GM18508 (cell line): ENCODE results near the gene EMSY.
"Not testable (repeated sequence)": the region's sequence is repeated elsewhere in the genome, so short reads cannot be mapped to it uniquely, and the experiment has no call there.

ENCODE experiments used
- ATAC-seq: cut with Tn5 transposase; IDR thresholded peaks from one replicate; pipeline ENCODE4 v1.9.1; 2021; ENCODE audit warnings: moderate number of reproducible peaks; ENCODE audit not compliant: insufficient read depth, unreplicated experiment

Gene EMSY

GRCh38 chr11:76444384-76445120 lies at the start of gene EMSY:
Gene EMSY (plus strand): TSS chr11:76445018. CDS start chr11:76446939, 1,921 bp downstream.
- peak; percentile 79 for ATAC-seq

GRCh38 chr11:76395296-76395695 lies 49.5 kb upstream of the EMSY start:
- ATAC-seq = no peak

- no peak for ATAC-seq
Observed at GRCh38 chr11:76397383-76397782, 47.4 kb upstream of the EMSY start.

- no peak for ATAC-seq
Observed at GRCh38 chr11:76400967-76401366, 43.9 kb upstream of the EMSY start.

- not testable (repeated sequence) for ATAC-seq
Observed at GRCh38 chr11:76401484-76401883, 43.3 kb upstream of the EMSY start.

- no peak for ATAC-seq
Observed at GRCh38 chr11:76406359-76406758, 38.5 kb upstream of the EMSY start.

GRCh38 chr11:76408171-76408965 lies 36.5 kb upstream of the EMSY start:
- no peak for ATAC-seq

GRCh38 chr11:76410851-76411357 lies 33.9 kb upstream of the EMSY start:
- no peak for ATAC-seq

- no peak for ATAC-seq
Observed at GRCh38 chr11:76415073-76415472, 29.7 kb upstream of the EMSY start.

- no peak for ATAC-seq
Observed at GRCh38 chr11:76419896-76420295, 24.9 kb upstream of the EMSY start.

GRCh38 chr11:76424379-76424778 lies 20.4 kb upstream of the EMSY start:
- ATAC-seq = peak; percentile 62

GRCh38 chr11:76424891-76425290 lies 19.9 kb upstream of the EMSY start:
- ATAC-seq = no peak

GRCh38 chr11:76426660-76427059 lies 18.2 kb upstream of the EMSY start:
- ATAC-seq = no peak

GRCh38 chr11:76436020-76436419 lies 8.8 kb upstream of the EMSY start:
- no peak for ATAC-seq

GRCh38 chr11:76443268-76443980 lies 1.4 kb upstream of the EMSY start:
- no peak for ATAC-seq

GRCh38 chr11:76444065-76444383 lies 794 bp upstream of the EMSY start:
- no peak for ATAC-seq

GRCh38 chr11:76445121-76446084 lies 585 bp downstream of the EMSY start:
- no peak for ATAC-seq

- no peak for ATAC-seq
Observed at GRCh38 chr11:76448506-76448905, 3.7 kb downstream of the EMSY start.

- no peak for ATAC-seq
Observed at GRCh38 chr11:76453248-76453647, 8.4 kb downstream of the EMSY start.

GRCh38 chr11:76455331-76455730 lies 10.5 kb downstream of the EMSY start:
- ATAC-seq = no peak
